ENCODE measurements around the gene VAC14.

VAC14 gene

DNA sequence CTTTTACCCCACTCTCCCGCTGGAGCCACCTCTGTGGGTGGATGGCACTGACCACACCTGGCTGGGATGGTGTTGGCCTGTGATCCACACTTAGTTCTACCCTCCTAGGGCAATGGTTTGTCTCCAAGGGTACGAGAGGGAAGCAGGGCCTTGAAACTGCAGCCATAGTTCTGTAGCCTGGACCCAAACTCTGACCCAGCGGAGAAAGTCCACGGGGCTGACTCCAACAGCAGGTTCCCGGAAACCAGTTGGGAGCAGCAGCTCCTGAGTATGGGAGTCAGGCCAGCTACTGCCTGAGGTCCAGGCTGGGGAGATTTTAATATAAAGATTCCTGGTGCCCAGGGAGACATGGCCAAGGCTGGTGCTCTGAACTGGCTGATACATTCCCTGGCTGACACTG, 91.5 kb downstream of the VAC14 start:
- no peak for DNase-seq (ENCODE audit: low read depth, low spot score)
- TF ChIP-seq POLR2AphosphoS5 (IDR thresholded peaks at IDR 0.05; ENCODE audit: borderline replicate concordance, low read depth, low read length) = no peak
- TF ChIP-seq EZH2 (IDR thresholded peaks at IDR 0.05) = no peak
- TF ChIP-seq FOXP2 (optimal IDR thresholded peaks at IDR 0.05; ENCODE audit: control extremely low read depth, extremely low read length, insufficient read depth) = no peak
- H3K36me3 ChIP-seq (ENCODE audit: insufficient read depth, low read length) = no peaks in the 10 kb centered on the region
- H3K27ac ChIP-seq = no peak overlapping the region
- no peak overlapping the region for H3K4me3 ChIP-seq
- no peak overlapping the region for H3K9ac ChIP-seq (ENCODE audit: insufficient read length)
- H3K9me3 ChIP-seq (ENCODE audit: low read depth, low read length) = no peaks in the 10 kb centered on the region

DNA sequence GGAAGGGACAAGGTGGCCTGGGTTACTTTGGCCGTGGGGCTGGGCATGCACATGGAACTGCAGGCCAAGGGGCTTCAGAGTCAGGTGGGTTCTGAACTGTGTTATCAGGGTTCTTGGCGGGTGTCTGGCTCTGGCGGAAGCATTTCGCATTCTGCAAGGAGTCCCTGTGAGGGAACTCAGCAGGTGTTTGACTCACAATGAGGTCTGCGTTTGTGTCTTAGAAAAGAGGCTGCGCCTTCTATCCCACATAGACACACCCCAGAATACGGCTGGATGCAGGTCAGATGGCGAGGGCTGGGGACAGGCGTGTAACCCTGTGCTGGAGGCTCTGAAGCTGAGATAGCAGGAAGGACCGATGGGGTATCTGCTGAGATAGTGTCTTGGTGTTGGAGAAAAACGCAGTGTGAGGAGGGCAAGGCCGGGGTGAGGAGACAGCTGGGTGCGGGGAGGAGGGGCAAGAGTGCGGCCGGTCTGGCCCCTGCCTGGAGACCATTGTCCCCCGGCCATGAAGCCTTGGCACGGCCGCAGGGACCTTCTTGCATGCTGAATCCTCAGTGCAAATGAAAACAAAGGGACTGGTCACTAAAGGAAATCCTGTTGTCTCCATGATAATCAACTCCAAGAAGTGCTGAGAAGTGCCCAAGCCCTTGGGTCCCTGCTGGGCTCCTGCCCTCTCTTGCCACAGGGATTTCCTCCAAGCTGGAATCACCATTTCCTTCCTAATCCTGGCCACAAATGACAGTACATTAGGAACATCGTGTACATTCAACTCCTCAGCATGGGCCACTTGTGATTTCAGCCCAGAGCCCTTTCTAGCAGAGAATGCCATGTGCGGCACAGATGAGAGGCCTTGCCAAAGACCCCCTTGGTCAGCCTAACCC, 92.4 kb downstream of the VAC14 start:
- Histone ChIP-seq H3K36me3 (ENCODE audit: insufficient read depth, low read length) (no peaks in the 10 kb centered on the region), H3K9me3 (ENCODE audit: low read depth, low read length) (no peaks in the 10 kb centered on the region), H3K27ac (no peak overlapping the region), H3K9ac (ENCODE audit: insufficient read length) (no peak overlapping the region), H3K4me3 (no peak overlapping the region)
- TF ChIP-seq EZH2 (IDR thresholded peaks at IDR 0.05) (no peak), FOXP2 (optimal IDR thresholded peaks at IDR 0.05; ENCODE audit: control extremely low read depth, extremely low read length, insufficient read depth) (no peak), POLR2AphosphoS5 (IDR thresholded peaks at IDR 0.05; ENCODE audit: borderline replicate concordance, low read depth, low read length) (no peak)
- DNase-seq (ENCODE audit: low read depth, low spot score) = no peak

DNA sequence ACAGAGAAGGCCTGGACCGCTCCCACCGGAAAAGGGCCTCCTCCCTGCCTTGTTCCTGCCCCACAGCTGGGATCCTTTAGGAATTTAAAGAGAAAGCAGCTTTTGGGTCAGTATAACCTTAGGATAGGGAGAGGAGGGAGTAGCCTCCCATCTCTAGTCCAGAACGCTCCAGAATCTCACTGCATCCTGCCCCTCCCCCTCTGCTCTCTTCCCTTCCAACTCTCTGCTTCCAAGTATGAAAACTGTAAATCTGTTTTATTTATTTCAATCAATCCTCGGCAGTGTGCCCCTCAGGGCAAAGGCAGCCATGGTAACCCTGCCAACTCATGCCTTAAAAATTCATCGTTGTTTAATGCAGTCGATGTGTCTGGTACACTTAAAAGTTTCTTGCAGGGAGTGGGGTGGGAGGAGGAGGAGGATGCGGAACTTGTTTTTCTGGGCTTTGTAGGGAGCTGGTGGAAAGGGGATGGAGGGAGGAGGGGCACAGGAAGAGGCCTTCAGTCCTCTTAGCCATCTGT, 94.0 kb downstream of the VAC14 start:
- no peak overlapping the region for H3K9ac ChIP-seq (ENCODE audit: insufficient read length)
- TF ChIP-seq FOXP2 (optimal IDR thresholded peaks at IDR 0.05; ENCODE audit: control extremely low read depth, extremely low read length, insufficient read depth) (no peak), EZH2 (IDR thresholded peaks at IDR 0.05) (no peak), POLR2AphosphoS5 (IDR thresholded peaks at IDR 0.05; ENCODE audit: borderline replicate concordance, low read depth, low read length) (no peak)

DNA sequence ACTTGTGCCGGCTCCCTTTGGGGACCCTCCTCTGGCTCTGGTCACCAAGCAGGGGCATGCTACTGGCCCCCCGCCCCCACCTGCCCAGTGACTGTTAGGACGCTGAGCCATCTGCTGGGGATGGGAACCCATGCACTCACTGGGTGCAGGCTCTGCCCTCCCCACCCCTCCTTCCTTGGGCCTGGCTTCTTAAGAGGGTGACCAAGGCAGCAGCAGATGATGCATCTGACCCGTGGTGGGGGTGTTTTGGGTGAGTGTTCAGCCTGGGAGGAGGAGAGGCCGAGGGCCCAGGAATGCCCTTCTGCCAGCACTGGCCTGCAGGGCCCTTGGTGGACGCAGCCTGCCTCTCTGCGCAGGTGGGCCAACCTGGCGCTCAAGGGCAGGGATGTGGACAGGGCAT, 95.9 kb downstream of the VAC14 start:
- Histone ChIP-seq H3K36me3 (ENCODE audit: insufficient read depth, low read length) (no peaks in the 10 kb centered on the region), H3K27ac (no peak overlapping the region), H3K4me3 (no peak overlapping the region), H3K9me3 (ENCODE audit: low read depth, low read length) (no peaks in the 10 kb centered on the region), H3K9ac (ENCODE audit: insufficient read length) (no peak overlapping the region)
- no peak for DNase-seq (ENCODE audit: low read depth, low spot score)
- TF ChIP-seq EZH2 (IDR thresholded peaks at IDR 0.05) (no peak), FOXP2 (optimal IDR thresholded peaks at IDR 0.05; ENCODE audit: control extremely low read depth, extremely low read length, insufficient read depth) (no peak), POLR2AphosphoS5 (IDR thresholded peaks at IDR 0.05; ENCODE audit: borderline replicate concordance, low read depth, low read length) (no peak)

More for the DNA sequence above, 94.0 kb downstream of the VAC14 start:
- Histone ChIP-seq H3K4me3 (no peak overlapping the region), H3K27ac (peak overlapping the region; percentile 76; the same call in 1 of the 2 replicates), H3K9me3 (ENCODE audit: low read depth, low read length) (no peaks in the 10 kb centered on the region), H3K36me3 (ENCODE audit: insufficient read depth, low read length) (no peaks in the 10 kb centered on the region)
- no peak for DNase-seq (ENCODE audit: low read depth, low spot score)

DNA sequence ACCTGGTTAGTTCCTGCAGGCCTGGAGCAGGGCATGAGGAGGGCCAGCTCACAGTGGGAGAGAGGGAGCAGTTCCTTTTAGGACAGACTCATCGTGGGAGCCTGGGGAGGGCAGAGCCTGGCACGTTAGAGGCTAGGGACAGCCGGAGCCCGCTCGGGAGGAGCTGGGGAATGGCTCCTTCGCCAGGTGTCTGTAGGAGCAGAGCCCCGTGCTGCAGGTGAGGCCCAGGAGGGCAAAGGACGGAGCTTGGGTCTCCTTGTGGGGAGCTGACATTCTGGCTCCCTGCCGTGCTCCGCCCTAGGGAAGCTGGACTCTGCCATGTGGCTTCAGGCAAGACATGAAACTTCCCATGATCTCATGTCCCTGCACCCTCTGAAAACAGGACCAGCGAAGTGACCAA, 96.4 kb downstream of the VAC14 start:
- DNase-seq (ENCODE audit: low read depth, low spot score) = no peak
- no peak overlapping the region for H3K27ac ChIP-seq
- TF ChIP-seq FOXP2 (optimal IDR thresholded peaks at IDR 0.05; ENCODE audit: control extremely low read depth, extremely low read length, insufficient read depth) (no peak), EZH2 (IDR thresholded peaks at IDR 0.05) (no peak), POLR2AphosphoS5 (IDR thresholded peaks at IDR 0.05; ENCODE audit: borderline replicate concordance, low read depth, low read length) (no peak)
- H3K9ac ChIP-seq (ENCODE audit: insufficient read length) = no peak overlapping the region
- H3K4me3 ChIP-seq = no peak overlapping the region
- no peaks in the 10 kb centered on the region for H3K9me3 ChIP-seq (ENCODE audit: low read depth, low read length)
- H3K36me3 ChIP-seq (ENCODE audit: insufficient read depth, low read length) = no peaks in the 10 kb centered on the region

DNA sequence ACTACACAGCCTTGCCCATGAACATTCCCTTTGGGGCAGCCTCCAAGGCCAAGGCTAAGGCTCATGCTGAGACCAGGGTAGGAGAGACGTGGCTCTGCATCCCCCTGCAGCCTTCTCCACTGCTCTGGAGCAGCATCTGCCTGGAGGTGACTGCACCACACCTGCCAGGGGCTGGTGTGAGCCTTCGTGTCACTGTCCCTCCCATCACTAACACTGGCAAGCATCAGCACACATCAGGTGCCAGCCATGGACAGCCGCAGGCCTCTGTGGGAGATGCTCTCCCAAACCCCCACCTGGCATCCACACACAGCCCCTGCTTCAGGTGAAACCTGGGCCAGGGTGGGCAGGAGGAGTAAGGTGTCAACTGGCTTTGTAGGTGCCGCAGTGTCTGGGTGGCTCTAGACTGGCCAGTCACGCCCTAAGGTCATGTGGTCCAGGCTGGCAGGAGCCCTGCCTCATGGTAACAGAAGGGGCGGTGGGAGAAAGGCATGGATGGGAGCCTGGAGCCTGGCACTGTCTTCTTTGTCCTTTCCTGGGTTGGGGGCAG, 97.0 kb downstream of the VAC14 start:
- peak overlapping the region; percentile 92 for H3K27ac ChIP-seq
- H3K9me3 ChIP-seq (ENCODE audit: low read depth, low read length) = no peaks in the 10 kb centered on the region
- H3K4me3 ChIP-seq = no peak overlapping the region
- no peak for DNase-seq (ENCODE audit: low read depth, low spot score)
- no peak overlapping the region for H3K9ac ChIP-seq (ENCODE audit: insufficient read length)
- no peak for TF ChIP-seq POLR2AphosphoS5 (IDR thresholded peaks at IDR 0.05; ENCODE audit: borderline replicate concordance, low read depth, low read length)
- TF ChIP-seq FOXP2 (optimal IDR thresholded peaks at IDR 0.05; ENCODE audit: control extremely low read depth, extremely low read length, insufficient read depth) = no peak
- TF ChIP-seq EZH2 (IDR thresholded peaks at IDR 0.05) = no peak
- no peaks in the 10 kb centered on the region for H3K36me3 ChIP-seq (ENCODE audit: insufficient read depth, low read length)

DNA sequence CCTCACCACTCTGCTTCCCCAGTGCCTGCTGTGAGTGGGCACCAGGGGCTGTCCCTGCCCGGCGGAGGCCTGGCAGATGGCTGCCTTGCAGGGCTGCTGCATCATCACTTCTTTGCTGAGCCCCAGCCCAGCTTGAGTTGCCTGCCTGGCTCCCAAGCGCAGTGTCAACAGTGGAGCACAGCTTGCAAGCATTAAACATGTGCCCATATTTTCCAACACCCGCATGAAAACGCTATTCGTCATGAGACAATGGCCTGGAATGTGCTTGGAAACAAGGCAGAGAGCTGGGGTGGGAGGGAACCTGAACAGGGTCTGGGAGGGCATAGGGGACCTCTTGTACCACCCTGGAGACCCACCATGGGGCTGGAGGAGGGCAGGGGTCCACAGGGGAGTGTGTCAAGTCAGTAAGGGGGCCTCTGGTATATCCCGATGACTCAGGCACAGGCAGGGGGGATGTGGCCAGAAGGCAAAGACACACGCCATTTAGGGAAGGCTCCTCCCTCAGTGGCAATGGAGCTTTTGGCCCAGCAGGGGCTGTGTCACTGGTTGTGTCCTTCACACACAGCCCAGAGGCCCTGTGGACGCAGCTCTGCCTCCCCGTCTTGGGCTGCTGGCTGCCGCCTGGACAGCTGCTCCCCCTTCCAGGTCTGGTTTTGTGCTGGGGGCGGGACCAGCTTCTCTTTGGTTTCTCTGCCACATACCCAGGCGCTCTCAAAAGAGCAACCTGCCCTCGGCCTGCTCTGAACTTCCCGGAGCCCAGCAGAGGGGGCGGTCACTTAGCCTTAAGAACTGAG, 97.7 kb downstream of the VAC14 start:
- Histone ChIP-seq H3K27ac (peak overlapping the region; percentile 92), H3K4me3 (no peak overlapping the region), H3K9ac (ENCODE audit: insufficient read length) (peak overlapping the region; percentile 41), H3K36me3 (ENCODE audit: insufficient read depth, low read length) (no peaks in the 10 kb centered on the region), H3K9me3 (ENCODE audit: low read depth, low read length) (no peaks in the 10 kb centered on the region)
- TF ChIP-seq POLR2AphosphoS5 (IDR thresholded peaks at IDR 0.05; ENCODE audit: borderline replicate concordance, low read depth, low read length) (no peak), FOXP2 (optimal IDR thresholded peaks at IDR 0.05; ENCODE audit: control extremely low read depth, extremely low read length, insufficient read depth) (no peak), EZH2 (IDR thresholded peaks at IDR 0.05) (no peak)
- DNase-seq (ENCODE audit: low read depth, low spot score) = no peak

DNA sequence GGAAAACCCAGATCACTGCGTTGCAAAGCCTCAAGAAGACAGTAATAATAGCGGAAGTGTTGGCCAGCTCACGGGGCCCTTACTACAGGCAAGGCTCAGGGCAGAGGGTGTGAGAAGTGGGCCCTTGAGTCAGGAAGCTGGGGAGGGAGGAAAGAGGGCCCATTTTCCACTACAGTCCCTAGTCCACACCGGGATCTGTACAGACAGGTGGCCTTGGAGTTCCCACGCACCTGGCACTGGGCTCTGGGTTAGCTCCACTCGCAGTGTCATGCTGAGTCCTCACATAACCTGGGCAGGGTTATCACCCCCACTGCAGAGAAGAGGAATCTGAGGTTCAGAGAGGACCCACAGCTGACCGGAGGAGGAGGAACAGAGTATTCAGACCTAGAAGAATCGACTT, 98.3 kb downstream of the VAC14 start:
- Histone ChIP-seq H3K27ac (peak overlapping the region; percentile 92), H3K9ac (ENCODE audit: insufficient read length) (no peak overlapping the region), H3K36me3 (ENCODE audit: insufficient read depth, low read length) (no peaks in the 10 kb centered on the region), H3K9me3 (ENCODE audit: low read depth, low read length) (no peaks in the 10 kb centered on the region), H3K4me3 (no peak overlapping the region)
- DNase-seq (ENCODE audit: low read depth, low spot score) = no peak
- no peak for TF ChIP-seq EZH2 (IDR thresholded peaks at IDR 0.05)
- TF ChIP-seq FOXP2 (optimal IDR thresholded peaks at IDR 0.05; ENCODE audit: control extremely low read depth, extremely low read length, insufficient read depth) = no peak
- TF ChIP-seq POLR2AphosphoS5 (IDR thresholded peaks at IDR 0.05; ENCODE audit: borderline replicate concordance, low read depth, low read length) = no peak
